Fibroblast of pulmonary artery (primary cell): ENCODE results near the gene COL15A1.

Source experiments
- DNase-seq: peaks from one replicate; pipeline ENCODE4 v3.0.0-alpha.2; 2010; ENCODE audit warnings: low read depth
- H3K4me3 ChIP-seq: replicated peaks from 2 replicates; pipeline ENCODE4 v1.5.1; 2011; ENCODE audit warnings: low read depth, mild to moderate bottlenecking, control low read depth, low read length, moderate library complexity
- CTCF ChIP-seq: IDR thresholded peaks from 2 replicates; pipeline ENCODE4 v1.5.1; 2011; ENCODE audit warnings: mild to moderate bottlenecking, control low read depth, low read length, inconsistent platforms; ENCODE audit errors: missing control alignments

COL15A1 gene

GRCh38 chr9:98942906-98943681 is 613 bp upstream of the COL15A1 start:
- DNase-seq = no peak
- TF ChIP-seq CTCF = no peak
- no peak overlapping the region for H3K4me3 ChIP-seq

GRCh38 chr9:98944057-98944733 is 488 bp downstream of the COL15A1 start:
- TF ChIP-seq CTCF = no peak
- DNase-seq = no peak
- H3K4me3 ChIP-seq = peak overlapping the region; percentile 17

GRCh38 chr9:98944734-98945074 is 997 bp downstream of the COL15A1 start:
- TF ChIP-seq CTCF = no peak
- no peak overlapping the region for H3K4me3 ChIP-seq
- no peak for DNase-seq

- no peak for DNase-seq
- no peak overlapping the region for H3K4me3 ChIP-seq
- TF ChIP-seq CTCF = no peak
Observed at GRCh38 chr9:98949565-98949964, 5.9 kb downstream of the COL15A1 start.

GRCh38 chr9:98950262-98950661 is 6.6 kb downstream of the COL15A1 start:
- no peak for DNase-seq
- no peak overlapping the region for H3K4me3 ChIP-seq
- no peak for TF ChIP-seq CTCF

GRCh38 chr9:98951967-98952366 is 8.3 kb downstream of the COL15A1 start:
- H3K4me3 ChIP-seq = no peak overlapping the region
- TF ChIP-seq CTCF = no peak
- DNase-seq = no peak

GRCh38 chr9:98953581-98954243 is 10.0 kb downstream of the COL15A1 start:
- H3K4me3 ChIP-seq = no peak overlapping the region
- TF ChIP-seq CTCF = no peak
- no peak for DNase-seq
